NCI-H2107 treated with DMSO at 0.1 percent for 48 hours (cell line): ENCODE results near the gene NFKB1.

Experiments
- DNase-seq: peaks from one replicate; lab custom pipeline; 2025; ENCODE audit not compliant: unreplicated experiment; lab: John Stamatoyannopoulos, UW

NFKB1 gene

DNA sequence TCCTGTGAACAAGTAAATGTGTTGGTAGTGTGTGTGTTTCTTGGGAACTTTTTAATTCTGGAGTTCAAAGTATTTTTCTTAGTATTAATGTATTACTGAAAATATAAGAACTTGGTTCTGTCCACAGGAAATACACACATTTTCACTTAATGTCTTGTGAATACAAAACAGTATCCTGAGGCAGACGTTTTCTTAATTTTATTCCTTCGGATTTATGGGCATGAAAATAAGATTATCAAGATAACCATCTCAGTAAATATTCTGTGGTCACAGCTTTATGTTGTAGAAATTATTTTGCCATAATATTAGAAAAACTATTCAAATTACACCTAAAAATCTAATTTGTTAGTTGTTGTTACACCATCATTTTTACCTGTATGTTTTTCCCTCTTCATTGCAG, 29.8 kb downstream of the NFKB1 start:
- DNase-seq = no peak

DNA sequence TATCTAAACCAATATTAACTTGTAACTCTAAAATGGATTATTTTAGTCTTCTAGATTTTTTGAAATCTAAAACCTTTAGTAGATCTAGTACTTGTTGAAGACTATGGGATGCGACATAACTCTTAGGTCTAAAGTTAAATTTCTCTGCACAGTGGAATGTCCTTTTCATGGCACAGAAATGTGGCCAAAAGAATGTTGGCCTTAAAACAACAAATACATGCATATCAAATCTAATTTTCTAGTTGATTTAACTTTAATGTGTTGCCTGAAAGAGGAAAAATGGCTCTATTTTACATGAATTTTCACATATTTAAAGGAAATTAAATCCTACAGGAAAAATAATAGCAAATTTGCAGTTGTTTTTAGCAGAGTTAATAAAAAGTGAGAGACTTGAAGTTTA, 30.3 kb downstream of the NFKB1 start:
- DNase-seq = no peak

DNA sequence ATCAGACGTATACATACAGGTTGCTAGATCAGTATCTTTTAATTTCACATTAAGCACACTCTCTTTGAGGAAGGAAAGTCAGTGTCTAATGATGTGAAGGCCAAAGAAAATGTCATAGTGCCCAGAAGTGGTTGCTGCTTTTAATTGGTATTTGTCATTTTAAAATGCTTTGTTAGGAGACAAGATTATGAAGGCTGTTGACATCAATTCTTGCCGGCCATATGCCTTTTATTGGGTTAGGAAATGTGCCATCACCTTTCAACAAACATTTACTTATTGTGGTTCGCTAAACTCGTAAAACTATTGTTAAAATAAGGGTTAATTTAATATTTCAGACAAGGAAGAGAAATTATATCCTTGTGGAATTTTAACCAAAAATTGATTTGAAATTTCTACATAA, 32.2 kb downstream of the NFKB1 start:
- DNase-seq = no peak

DNA sequence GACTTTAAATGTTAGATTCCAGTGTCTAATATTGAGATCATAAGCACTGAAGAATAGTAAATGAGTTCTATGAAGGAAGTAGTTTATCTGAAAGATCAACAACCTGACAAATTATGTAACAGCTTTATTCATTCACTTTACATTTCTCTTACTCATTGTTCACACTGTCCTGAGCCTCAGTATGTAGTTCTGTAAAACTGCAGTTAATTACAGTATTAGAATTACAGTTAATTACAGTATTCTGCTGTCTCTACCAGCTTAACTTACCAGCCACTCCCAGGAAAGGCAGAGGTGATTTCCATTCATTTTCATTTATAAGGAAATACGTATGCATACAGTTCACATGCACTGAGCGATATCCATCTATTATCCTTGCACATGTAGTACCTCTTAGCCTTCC, 32.7 kb downstream of the NFKB1 start:
- DNase-seq = no peak

DNA sequence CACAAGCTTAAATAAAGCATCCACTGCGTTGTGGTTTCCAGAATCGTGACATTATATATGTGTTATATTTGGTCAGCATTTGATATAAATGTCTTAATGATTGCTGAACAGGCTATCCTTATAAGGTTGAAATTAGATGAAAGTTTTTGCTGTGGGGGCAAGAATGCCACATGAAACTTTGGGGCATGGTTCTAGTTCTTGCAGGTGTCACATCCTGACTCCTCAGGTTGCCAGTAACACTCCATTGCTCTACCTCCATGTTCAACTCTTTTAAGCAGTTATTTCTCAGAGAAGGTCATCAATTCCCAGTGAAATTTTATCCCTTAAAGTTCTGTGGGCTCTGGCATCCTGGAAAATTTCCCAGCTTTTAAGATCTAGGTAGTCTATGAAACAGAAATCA, 33.7 kb downstream of the NFKB1 start:
- DNase-seq = no peak

DNA sequence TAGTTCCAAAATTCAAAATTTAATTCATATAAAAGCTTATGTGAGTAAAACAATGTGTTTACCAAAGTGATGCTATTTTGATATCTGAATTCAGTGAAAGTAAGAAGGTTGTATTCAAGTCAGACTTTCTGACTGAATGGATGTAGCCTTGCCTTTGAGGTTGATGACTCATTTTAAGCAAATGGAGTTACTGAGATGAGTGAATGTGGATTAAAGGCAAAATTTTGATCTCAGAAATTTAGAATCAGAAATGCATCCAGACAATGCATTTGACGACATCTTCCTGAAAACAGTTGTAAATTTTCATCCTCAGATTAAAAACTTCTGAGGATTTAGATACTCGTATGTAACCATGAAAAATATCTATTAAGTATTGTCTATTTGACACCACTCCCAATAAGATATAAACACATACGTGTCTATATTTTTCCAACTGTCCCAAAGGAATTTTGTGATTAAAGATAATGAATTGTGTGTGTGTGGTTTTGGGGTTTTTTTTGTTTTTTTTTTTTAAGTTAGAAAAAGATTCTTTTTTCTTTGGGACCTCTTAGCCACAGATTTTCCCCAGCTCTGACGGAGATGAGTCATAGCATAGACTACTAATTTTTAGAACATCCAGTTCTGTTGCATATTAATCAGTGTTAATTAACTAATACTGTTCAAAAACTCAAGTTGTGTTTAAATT, 34.4 kb downstream of the NFKB1 start:
- no peak for DNase-seq

DNA sequence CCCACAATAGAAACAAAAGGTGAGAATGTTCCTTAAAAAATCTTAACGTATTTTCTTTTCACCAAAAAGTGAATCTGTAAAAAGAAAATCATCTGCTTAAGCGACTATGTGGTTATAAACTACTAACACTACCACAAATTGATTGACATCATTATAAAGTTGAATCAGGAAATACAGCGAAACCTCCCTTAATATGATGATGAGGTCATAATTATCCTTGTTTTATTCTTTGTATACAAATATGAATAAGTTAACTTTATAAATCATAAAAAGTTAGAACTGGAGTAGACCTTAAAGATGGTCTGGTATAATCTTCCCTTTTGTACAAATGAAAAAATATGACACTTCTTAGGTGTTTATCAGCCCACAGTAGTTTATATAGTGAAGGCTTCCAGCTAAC, 35.6 kb downstream of the NFKB1 start:
- DNase-seq = no peak

DNA sequence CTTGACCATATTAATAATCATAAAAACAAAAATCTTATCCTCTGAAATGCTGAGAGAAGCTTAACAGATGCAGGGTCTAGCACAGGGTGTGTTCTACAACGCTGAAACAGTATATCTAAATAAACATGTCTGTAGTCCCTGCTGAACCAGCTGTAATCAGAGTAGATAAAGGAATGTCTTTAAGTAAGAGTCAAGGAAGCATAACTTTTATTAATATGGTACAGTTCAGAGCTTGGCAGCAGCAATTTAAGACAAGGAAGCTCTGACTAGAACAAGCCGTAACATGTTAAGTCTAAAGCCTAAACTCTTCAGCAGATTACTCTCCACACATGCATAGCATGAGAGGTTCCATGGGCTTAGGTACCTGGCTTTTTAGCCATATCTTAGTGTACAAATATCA, 36.1 kb downstream of the NFKB1 start:
- DNase-seq = no peak

DNA sequence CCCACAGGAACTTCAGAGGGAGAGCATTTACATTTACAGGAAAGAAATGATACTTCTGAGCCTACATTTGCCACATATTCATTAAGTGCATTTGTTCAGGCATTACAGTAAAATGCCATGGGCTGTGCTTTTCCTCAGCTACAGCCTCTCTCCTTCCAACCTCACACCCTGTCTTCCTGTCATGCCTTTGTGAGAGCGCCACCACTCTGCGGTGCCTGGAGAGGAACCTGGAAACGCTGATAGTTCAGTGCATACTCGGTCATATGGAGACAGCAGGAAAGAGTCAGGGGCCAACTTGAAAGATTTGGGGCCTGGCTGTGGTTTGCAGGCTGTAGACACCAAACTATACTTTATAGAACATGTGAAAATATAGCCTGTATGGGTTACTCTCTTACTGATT, 40.5 kb downstream of the NFKB1 start:
- no peak for DNase-seq

DNA sequence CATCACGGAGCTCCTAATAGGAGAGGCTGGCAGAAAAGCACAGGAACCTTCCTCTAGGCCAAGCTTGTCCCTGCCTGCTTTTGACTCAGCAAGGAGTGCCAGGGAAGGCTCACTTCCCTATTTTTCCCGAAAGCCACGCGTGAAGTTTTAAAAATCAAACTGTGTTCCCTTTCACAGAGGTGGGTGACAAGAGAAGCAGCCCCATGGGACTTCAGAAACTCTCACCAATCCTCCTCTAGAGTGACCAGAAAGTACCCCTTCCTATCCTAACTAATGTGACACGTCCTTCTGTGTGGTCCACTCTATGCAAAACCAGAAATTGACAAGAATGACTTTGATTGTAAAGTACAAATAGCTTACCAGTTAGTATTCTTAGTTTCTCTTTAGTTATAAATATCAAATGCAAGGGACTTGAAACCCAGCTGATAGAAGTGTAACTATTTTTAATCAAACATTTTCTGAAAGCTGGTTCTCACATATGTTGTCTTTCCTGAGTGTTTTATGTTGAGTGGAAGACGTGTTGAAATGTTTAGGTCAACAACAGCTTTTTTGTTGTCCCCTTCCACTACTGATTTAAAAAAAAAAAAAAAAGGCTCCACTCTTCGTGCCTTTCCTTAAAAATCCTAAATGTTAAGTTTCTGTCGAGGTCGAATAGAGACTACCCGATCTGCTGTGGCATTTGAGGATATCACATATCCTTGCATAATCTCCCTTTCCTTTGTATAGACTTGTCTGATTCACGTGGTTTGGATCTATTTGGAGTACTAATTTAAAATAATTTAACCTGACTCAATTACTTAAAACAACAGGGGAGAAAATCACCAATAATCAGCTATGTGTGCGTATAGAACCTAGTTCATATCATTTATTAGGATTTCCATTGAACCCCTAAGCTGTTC, 42.1 kb downstream of the NFKB1 start:
- DNase-seq = no peak

DNA sequence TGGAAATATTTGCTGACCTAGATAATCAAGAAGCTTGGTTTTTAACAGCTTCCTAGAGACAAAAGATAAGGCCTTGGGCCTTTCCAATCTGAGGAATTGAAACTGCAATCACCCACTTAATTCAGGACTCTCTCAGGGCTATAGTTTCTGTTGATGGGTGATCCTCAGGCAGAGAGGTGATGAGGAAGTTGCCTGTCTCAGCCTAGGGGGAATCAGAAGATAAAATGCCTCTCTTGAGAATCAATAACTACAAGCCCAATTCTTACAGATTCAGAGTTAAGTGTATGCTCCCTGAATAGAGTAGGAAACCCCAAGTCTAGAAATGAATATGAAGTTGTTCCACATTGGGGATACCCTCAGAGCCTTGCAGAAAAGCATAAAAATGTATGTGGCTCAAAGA, 45.5 kb downstream of the NFKB1 start:
- DNase-seq = no peak

DNA sequence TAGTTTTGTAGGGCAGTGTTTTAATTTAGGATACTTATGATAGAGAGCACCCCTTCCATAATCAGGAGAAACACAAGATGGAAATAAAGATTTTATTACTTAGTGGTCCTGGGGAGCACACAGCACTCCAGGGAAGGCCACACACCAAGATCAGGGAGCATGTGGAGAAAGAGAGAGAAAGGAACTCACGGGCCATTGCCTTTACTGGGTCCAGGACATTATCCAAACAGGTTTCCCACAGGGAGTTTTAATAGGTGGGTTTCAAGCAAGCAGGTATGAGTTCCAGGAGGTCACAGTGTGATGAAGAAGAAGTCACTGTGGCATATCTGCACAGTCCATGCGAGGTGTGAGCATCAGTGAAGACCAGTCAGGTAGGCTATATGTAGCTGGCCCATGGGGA, 46.8 kb downstream of the NFKB1 start:
- no peak for DNase-seq

DNA sequence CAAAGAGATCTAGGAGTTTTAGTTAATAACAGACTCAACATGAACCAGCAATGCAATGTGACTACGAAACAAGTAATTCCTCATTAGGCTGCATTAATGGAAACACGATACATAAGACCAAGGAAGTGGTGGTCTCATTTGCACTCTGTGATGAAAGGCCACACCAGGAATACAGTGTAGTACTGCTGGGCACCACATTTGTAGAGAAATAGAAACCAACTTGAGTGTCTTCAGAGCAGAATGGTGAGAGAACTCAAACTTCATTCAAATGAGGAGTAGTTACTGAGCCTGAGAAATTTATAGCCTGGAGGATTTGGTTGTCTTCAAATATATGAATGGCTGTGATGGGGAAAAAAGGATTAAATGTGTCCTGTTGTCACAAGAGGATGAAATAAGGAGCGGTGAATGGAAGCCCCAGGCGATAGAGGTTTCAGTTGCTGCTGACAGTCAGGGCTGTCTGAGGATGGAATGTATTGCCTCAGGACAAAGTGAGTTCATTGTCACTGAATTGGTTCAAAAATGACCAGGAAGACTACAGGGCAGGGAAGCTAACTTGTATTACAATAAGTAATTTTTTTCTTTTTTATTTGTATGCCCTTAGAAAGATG, 50.9 kb downstream of the NFKB1 start:
- DNase-seq = no peak

DNA sequence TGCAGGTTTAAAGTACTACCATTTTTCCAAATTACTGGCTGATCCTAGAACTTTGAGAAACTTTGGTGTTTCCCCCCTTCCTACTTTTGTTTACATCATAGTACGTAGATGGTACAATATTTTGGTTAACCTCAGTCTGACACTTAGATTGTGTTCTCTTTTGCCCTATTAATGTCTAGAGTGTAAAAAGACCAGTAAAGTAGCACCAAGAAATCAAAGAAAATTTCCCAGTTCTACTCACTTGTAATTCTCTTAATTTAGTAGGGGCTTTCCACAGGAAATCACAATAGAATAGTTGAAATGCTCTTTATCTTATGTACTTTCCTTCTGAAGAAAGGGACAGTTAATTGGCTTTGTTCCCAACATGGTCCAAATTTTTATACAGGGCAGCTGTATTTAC, 51.6 kb downstream of the NFKB1 start:
- no peak for DNase-seq

DNA sequence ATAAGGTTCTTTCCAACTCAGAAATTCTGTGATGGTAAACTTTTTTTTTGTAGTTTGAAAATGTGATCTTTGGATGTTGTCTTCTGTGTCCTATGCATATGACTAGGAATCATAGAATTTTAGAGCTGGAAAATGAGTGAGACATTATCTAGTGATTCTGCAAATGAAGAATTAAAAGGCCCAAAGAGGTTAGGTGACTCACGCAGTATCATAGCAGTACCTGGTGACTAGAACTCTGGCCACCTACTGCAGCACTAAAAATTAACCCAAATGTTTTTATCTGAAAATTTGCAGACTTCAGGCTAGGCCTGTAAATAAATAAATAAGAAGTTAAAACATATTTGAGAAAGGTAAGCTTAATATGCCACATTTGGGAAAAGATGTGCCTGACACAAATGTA, 52.8 kb downstream of the NFKB1 start:
- DNase-seq = no peak

DNA sequence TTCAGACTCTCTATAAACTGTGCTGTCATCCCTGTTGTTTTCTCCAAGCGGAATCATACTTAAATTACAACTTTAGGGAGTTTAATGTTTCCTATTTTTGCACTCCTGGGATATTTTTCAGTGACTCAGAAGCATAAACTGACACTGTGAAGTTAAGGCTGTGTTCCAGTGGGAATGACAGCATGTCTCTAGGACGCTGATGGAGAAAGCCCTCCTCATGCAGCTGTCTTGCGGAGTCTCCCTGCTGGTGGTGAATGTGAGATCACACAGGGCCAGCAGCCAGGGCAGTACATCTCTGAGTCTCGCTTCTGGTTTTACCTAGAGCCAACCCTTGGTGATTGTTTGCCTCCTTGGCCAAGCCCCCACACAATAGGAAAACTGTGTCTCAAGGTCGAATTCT, 53.3 kb downstream of the NFKB1 start:
- DNase-seq = no peak

DNA sequence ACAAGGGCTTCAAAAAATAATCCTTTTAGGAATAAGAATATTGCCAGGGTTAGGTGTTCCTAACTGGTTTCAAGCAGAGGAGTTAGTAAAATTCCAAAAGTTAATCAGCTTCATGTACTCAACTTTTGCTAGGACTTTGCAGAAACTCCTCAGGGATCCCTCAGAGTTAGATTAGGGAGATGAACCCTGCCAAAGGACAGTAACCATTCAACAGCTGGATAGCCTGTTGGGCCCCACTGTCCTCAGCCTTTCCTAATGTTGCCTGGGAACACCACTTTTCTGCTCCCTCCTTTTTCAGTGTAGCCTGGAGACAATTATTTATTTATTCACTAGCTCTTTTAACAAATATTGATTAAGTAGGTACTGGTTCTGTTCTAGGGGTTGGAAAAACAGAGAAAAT, 53.8 kb downstream of the NFKB1 start:
- DNase-seq = no peak

DNA sequence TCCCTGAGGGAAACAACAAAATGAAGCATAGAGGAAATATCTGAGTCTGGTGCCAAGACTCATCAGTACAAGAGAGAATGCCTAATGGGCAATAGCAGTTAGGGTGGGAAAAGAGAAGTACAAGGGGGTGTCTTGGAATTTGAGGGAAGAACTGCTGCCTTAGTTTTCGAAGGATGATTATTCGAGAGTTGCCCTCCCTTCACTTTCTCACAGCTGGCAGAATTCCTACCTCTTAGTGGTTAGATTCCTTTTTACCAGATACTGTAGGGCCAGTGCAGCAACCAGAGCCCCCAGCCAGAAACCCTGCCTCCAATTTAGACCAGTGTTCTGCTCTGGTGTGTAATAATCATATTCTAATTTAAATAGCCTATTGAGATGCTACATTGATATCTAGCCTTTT, 56.5 kb downstream of the NFKB1 start:
- no peak for DNase-seq

DNA sequence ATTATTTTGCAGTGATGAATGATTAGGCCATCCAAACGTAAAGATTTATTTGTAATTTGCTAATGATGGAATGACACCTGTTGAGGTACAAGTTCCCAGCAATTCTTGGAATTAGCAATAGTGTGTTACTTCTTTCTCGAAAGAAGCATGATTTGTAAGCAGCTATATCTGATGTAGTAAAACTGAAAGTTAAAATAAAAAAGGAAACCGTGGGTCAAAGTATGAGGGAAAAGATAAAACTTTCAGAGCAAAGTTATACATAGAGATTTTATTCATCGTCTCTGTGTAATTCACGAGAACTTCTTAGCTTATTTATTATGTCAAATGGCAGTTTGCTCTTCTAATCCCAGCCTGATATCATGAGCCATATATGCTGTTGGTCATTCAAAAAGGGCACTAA, 59.0 kb downstream of the NFKB1 start:
- DNase-seq = no peak

DNA sequence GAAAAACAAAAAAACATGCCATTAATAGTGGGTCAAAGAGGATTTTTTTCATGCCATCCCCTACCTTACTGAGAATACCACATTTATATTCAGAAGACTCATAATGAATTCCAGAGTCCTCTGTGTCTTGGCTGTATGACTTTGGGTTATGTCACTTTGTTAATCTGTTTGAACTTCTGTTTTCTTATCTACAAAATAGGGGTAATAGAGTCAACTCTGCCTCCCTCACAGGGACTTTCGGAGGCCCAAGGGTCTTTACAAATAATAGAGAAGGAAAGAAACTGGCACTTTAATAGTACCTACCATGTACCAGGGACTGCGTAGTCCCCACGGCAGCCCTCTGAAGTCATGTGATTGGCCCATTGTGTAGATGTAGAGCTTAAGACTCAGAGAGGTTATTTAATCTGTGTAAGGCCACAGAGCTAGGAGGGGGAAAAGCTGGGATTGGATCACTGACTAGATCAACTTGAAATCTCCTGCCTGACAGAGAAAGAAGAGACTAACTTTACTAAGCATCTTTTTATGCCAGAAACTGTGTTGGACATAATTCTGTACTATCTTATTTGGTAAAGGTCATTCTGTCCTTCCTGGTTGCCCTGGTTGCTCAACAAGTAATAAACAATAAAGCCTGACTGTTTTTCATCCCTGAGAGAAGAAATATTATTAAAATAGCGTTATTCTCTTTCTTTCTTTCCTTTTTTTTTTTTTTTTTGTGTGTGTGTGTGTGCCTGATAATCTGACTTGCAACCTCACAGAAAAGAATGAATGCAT, 59.6 kb downstream of the NFKB1 start:
- no peak for DNase-seq

DNA sequence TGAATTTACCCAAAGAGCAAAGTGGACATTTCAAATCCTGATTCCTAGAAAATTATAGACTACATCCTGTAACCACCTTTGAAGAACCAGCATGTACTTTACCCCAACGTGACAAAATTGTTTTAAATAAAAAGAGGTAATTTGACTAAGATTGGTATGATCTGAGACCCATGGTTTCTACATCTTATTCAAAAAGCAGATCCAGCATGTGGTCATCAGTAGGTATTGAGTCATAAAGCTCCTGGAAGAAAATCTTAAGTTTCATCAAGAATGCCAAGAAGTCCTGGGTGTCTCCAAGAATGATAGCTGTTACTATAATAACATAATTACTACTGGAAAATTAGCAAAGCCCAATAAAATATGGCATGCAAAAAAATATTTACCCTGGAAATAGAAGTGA, 61.8 kb downstream of the NFKB1 start:
- no peak for DNase-seq
